GM15510 (cell line): ENCODE measurements around the gene MAP6D1.

Experiments used
- POLR2A ChIP-seq: IDR thresholded peaks from 3 replicates; pipeline ENCODE4 v1.6.1; 2011; ENCODE audit warnings: borderline replicate concordance; ENCODE audit not compliant: insufficient read length; ENCODE audit errors: extremely low read depth

Gene MAP6D1

DNA sequence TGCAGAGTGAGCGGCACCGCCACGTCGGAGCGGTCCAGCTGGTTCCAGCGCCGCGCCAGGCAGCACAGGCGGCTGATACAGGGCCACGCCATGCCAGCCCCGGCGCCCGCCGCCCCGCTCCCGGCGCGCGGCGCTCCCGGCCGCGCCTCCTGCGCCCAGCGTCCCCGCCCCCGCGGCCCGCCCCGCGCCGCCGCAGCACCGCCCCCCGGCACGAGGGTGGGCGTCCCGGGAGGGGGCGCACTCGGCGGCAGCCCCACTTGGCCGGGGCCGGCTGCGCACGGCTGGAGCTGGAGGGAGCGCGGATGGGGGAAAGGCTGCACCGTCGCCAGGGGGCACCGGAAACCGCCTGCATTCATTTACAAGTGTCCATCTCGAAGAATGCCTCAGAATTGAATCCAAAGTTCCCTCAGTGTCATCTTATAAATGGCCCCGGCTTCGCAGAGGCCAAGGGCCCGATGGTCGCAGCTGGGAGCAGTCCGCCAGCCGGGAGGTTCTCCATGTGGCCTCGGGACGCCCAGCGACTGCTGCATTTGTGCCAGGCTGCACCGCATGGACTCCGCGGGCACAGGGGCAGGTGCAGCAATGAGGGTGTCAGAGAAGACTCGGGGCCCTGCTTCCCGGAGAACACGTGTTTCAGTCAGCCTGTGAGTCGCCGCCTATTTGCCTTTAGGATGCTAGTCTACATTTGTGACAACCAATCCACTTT, at the start of gene MAP6D1:
Gene MAP6D1 (minus strand): TSS at position 122 of the 706 bp plus-strand sequence. CDS start 30 bp downstream, at position 92.
- TF ChIP-seq POLR2A, result no peak

DNA sequence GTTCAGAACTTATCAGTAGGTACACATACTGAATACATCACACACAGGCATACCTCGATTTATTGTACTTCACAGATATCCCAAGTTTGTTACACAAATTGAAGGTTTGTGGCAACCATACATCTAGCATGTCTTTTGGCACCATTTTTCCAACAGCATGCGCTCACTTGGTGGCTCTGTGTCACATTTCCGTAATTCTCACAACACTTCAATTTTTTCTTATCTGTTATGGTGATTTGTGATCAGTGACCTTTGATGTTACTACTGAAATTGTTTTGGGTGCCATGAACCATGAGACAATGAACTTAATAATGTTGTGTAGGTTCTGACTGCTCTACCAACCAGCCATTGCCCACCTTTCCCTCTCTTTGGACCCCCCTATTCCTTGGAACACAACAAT, 48.5 kb upstream of the MAP6D1 start:
- TF ChIP-seq POLR2A, result no peak

DNA sequence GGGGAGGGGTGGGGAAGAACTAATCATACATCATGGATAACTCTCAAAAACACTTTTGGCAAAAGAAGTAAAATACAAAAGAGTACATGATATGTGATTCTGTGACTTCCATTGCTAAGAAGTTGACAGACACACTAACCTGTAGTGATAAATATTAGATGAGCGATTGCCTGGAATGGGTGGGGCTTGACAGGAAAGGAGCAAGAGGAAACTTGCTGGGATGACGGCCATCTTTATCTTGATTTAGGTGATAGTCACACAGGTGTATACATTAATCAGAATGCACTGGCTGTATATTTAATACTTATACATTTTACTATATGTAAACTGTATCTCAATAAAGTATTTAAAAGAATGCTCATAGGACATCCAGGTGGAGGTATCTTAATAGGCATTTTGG, 46.2 kb upstream of the MAP6D1 start:
- TF ChIP-seq POLR2A, result no peak

- no peak for TF ChIP-seq POLR2A
These were observed 45.2 kb upstream of the MAP6D1 start for GRCh38 chr3:183870563-183870962.

GRCh38 chr3:183868796-183869195, 43.4 kb upstream of the MAP6D1 start:
- no peak for TF ChIP-seq POLR2A

DNA sequence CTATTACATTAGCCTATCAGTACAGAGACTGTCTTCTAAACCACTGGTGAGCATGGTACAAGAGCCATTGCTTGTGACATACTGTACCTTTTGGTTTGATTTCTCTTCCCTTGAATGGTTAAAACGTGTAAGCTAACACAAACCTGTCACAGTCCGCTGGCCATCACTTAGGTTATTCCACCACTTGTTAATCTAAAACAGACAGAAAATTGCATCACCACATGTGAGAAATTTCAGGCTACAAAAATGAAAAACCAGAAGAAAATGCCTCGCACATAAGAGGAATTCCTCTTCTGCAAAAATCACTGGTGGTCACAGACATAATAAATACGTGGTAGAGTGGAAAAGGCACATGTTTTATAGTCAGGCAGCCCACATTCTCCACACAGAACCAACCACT, 37.2 kb upstream of the MAP6D1 start:
- no peak for TF ChIP-seq POLR2A

- TF ChIP-seq POLR2A, result no peak
These were observed 32.5 kb upstream of the MAP6D1 start for GRCh38 chr3:183857863-183858262.

DNA sequence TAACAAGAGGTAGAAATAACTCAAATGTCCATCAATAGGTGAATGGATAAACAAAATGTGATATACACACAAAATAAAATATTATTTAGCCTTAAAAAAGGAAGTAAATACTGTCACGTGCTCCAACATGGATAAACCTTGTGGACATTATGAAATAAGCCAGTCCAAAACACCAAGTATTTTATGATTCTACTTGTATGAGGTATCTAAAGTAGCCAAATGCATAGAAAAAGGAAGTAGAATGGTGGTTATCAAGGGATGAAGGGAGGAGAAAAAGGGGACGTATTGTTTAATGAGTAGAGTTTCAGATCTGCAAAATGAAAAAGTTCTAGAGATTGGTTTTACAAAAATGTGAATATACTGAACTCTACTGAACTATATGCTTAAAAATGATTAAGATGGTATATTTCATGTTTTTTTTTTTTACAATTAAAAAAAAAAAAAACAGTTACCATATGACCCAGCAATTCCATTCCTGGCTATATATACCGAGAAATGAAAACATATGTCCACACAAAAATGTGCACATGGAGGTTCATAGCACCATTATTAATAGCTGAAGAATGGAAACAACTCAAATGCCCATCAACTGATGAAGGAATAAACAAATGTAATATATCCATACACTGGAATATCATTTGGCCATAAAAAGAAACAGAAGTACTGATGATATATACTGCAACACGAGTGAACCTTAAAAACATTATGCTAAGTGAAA, 29.1 kb upstream of the MAP6D1 start:
- no peak for TF ChIP-seq POLR2A

- TF ChIP-seq POLR2A, result no peak
These were observed 20.4 kb upstream of the MAP6D1 start for GRCh38 chr3:183845608-183846288.

DNA sequence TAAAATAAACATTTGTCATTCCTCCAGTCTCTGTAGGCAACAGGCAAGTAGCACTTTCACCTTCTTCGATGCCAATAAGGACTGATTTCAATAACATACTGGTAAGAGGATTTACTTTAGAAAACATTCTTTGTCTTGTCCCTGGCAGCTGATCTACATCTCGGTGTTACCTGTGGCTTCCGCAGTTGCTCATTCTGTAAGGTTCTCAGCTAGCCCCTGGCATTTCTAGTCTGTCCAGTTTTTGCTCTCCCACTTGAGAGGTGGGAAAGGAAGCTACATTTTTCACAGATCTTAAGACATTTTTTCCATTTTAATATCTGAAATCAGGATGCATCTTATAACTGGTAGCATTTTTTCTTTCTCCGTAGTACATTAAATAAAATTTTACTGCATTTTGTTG, 19.7 kb upstream of the MAP6D1 start:
- no peak for TF ChIP-seq POLR2A

DNA sequence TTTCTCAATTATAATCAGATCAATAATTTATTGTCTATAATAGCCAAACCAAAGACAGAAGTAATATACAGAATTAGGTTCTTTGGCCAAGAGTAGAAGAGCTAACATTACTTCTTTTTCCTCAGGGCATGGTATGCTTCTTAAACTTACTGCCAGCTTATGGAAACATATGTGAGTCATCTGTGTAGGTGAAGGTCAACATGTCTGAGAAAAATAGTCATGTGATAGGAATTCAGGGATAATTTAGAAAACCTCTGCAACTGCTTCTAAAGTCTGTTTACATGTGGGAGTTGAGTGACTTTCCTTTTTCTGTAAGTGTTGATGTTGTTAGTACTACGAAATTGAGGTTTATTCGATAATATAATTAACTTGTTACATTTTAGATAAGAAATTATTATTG, 19.2 kb upstream of the MAP6D1 start:
- TF ChIP-seq POLR2A, result no peak

- TF ChIP-seq POLR2A, result no peak
These were observed 14.4 kb upstream of the MAP6D1 start for GRCh38 chr3:183839751-183840150.

GRCh38 chr3:183837894-183838293, 12.5 kb upstream of the MAP6D1 start:
- TF ChIP-seq POLR2A, result no peak

- TF ChIP-seq POLR2A, result no peak
These were observed 12.0 kb upstream of the MAP6D1 start for GRCh38 chr3:183837390-183837789.

DNA sequence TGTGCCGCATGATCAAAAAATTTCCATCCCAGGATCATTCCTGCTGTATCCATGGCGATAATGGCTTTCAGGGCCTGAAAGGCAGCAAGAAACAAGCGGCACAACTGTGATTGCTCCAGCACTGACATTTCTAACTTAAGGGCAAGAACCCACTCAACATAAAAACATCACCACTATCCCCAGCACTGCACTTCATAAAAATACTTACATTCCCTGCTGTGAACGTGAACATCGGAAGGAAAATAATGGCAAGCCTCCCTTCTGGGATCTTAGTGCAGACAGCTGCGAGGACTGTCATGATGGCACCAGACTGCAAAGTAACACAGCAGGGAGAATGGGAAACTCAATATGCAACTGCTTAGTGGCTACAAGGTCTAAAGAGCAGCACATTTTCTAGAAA, 8.1 kb upstream of the MAP6D1 start:
- no peak for TF ChIP-seq POLR2A
